ENCODE results near the gene PARVG. TPM values are rescaled to one million over a fixed set of nuclear protein-coding genes. Genes with fewer than 3 reads are reported as not detected.

Gene PARVG
- total RNA-seq, 1 experiment from 2014 or later: 1.3 TPM

- Histone ChIP-seq H3K56ac (ENCODE audit: insufficient read length, low read depth, low read length) (peak overlapping the region; percentile 47), H2BK15ac (ENCODE audit: low read depth, low read length) (no peak overlapping the region), H3K23me2 (ENCODE audit: insufficient read length, low read depth, low read length, poor library complexity, severe bottlenecking) (no peaks in the 10 kb centered on the region), H3K14ac (ENCODE audit: insufficient read depth, low read length) (peak overlapping the region; percentile 4; the same call in 1 of the 2 replicates), H2BK5ac (ENCODE audit: insufficient read length, low read length) (peak overlapping the region; percentile 30), H3K27ac (ENCODE audit: insufficient read length, low read depth, low read length) (peak overlapping the region; percentile 62), H4K20me1 (ENCODE audit: control insufficient read depth, insufficient read depth, insufficient read length) (no peaks in the 10 kb centered on the region), H3K79me1 (ENCODE audit: insufficient read depth, low read depth, low read length, poor library complexity, severe bottlenecking) (no peaks in the 10 kb centered on the region), H3K9ac (ENCODE audit: extremely low read depth, insufficient read length, low read length) (no peak overlapping the region), H3K23ac (ENCODE audit: insufficient read length, low read depth, low read length) (peak overlapping the region; percentile 88), H3K9me3 (ENCODE audit: control insufficient read depth, low read depth, low read length) (no peaks in the 10 kb centered on the region), H4K8ac (replicated peaks; ENCODE audit: insufficient read length, low read depth, low read length) (peak overlapping the region; percentile 99), H2BK20ac (ENCODE audit: low read depth, low read length, poor library complexity, severe bottlenecking) (no peak overlapping the region), H3K4me1 (ENCODE audit: insufficient read depth, low read length) (peaks cover 25% of the 10 kb centered on the region), H3K27me3 (ENCODE audit: insufficient read depth, low read length) (no peaks in the 10 kb centered on the region), H3K79me2 (ENCODE audit: insufficient read depth, low read length) (no peaks in the 10 kb centered on the region), H3T11ph (ENCODE audit: low read length) (no peak overlapping the region), H2AFZ (ENCODE audit: low read length) (no peak overlapping the region), H3K4me2 (ENCODE audit: insufficient read depth, insufficient read length, low read length) (peak overlapping the region; percentile 1), H2BK12ac (ENCODE audit: insufficient read length, low read depth, low read length) (no peak overlapping the region), H2BK120ac (ENCODE audit: low read depth, low read length, poor library complexity, severe bottlenecking) (no peak overlapping the region), H2AK5ac (ENCODE audit: insufficient read length, low read length) (peak overlapping the region; percentile 36), H3K4ac (ENCODE audit: low read depth, low read length) (no peak overlapping the region), H4K91ac (ENCODE audit: insufficient read length, low read depth, low read length) (no peak overlapping the region), H3K18ac (ENCODE audit: insufficient read length, low read depth, low read length) (peak overlapping the region; percentile 30), H4K5ac (ENCODE audit: insufficient read length, low read depth, low read length) (peak overlapping the region; percentile 98)
- H3K4me3 Mint-ChIP-seq: peak overlapping the region; percentile 34 to 43; a peak in 4 of 5 replicates
- peaks cover 62 to 63% of the 10 kb centered on the region in 2 experiments for H3K4me1 Mint-ChIP-seq
- H3K9me3 Mint-ChIP-seq: peaks cover 0 to 5% of the 10 kb centered on the region in 2 experiments; a peak in 1 of 5 replicates
- no CpG with 5 or more reads among the region's 33 CpGs for WGBS (ENCODE audit: extremely low coverage, insufficient read length, low lambda C conversion rate)
- TF ChIP-seq CTCF (conservative IDR thresholded peaks at IDR 0.05): no peak
- H3K27ac Mint-ChIP-seq: peak overlapping the region; percentile 98 to 99 (median 99)
- no peaks in the 10 kb centered on the region; the same call in 1 of the 2 replicates for H3K27me3 Mint-ChIP-seq (ENCODE audit: low read depth)
- H3K36me3 Mint-ChIP-seq (ENCODE audit: insufficient read depth in 1 of 3, low read depth in 3 of 3): peaks cover 0 to 3% (median 0%) of the 10 kb centered on the region in 3 experiments; a peak in 1 of 7 replicates
- peak; percentile 56 for DNase-seq
These were observed 34.5 kb upstream of the PARVG start for GRCh38 chr22:44146088-44146861.

Data from H9 (cell line).